PC-3 (cell line): Measurements from ENCODE around the gene MAP1LC3B.

ENCODE experiments used
- EZH2 ChIP-seq: fragments of 300-600 bp; sonication (generic); IDR thresholded peaks from one replicate; pipeline ENCODE4 v1.6.1; 2017; ENCODE audit warnings: antibody characterized with exemption, mild to moderate bottlenecking, low read length; ENCODE audit not compliant: unreplicated experiment
- TF ChIP-seq, protein P1 (sequence below): fragments of 300-600 bp; sonication (generic); conservative IDR thresholded peaks from 2 replicates; pipeline ENCODE4 v1.5.1; 2017; ENCODE audit warnings: antibody characterized with exemption, low read depth, mild to moderate bottlenecking, low read length

DNA sequence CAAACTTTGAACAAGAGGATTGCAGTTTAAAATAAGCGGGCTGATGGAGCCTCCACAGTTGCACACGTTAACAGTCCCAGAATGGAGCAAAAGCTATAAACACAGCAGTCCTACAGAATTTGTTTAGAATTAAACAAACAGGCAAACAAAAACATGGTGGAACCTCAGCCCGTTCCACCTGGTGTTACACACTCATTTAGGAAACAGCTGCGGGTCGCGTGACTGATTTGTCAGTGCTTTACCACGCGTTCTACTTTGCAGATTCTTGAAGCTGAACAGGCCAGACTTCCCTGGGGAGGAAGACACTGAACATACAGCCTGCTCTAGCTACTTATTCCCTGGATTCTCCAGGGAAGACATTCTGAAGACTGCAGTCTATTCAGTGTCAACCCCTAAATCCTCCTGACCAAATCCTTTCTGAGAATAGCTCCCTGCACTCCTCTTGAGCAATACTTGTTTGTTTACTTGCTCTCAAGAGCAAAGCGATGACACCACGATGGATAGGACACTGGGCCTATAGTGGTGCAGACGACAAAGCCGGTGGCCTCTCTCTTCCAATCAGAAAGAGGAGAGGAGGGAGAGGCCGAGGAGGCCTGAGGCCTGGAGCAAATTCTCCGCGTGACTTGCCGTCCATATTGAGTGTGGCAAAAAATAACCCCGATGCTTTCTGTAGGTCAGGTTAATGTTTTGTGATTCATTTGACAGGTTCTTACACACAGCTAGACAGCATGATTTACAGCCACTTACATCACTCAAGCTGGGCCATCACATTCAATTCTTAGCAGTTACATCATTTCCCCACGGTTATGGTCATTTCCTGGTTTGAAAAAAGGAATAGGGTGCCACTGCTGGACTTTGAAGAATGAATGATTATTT lies 4.0 kb upstream of the MAP1LC3B start:
- TF ChIP-seq, protein P1, sequence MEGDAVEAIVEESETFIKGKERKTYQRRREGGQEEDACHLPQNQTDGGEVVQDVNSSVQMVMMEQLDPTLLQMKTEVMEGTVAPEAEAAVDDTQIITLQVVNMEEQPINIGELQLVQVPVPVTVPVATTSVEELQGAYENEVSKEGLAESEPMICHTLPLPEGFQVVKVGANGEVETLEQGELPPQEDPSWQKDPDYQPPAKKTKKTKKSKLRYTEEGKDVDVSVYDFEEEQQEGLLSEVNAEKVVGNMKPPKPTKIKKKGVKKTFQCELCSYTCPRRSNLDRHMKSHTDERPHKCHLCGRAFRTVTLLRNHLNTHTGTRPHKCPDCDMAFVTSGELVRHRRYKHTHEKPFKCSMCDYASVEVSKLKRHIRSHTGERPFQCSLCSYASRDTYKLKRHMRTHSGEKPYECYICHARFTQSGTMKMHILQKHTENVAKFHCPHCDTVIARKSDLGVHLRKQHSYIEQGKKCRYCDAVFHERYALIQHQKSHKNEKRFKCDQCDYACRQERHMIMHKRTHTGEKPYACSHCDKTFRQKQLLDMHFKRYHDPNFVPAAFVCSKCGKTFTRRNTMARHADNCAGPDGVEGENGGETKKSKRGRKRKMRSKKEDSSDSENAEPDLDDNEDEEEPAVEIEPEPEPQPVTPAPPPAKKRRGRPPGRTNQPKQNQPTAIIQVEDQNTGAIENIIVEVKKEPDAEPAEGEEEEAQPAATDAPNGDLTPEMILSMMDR = no peak
- no peak for TF ChIP-seq EZH2
